ENCODE results near the gene MAML2.

MAML2 gene

DNA sequence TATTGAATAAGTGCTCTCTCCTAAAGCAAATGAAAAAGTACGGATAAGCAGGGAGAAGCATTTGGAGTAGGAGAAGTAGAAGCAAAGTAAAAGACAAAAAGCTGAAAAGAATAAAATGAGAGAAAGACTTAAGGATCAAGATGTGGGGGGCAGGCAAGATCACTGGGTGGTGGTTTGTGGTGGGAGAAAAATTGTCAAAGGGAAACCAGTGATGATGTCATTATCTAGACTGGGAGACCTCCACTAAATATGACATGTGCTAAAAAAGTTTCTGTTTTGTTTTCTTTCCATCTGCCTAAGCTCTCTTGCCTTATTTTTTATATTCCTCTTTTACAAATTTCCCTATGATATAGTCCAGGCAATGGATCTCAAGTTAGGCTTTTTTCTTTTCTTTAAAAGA lies 14.8 kb upstream of the MAML2 start:
- H3K4me1 ChIP-seq (ENCODE audit: insufficient read depth, low read length), result no peaks in the 10 kb centered on the region
- no peaks in the 10 kb centered on the region; the same call in none of the 2 replicates for H3K36me3 ChIP-seq (ENCODE audit: insufficient read depth, low read length)
- H3K9ac ChIP-seq (ENCODE audit: low read depth, low read length), result no peak overlapping the region
- H3K9me3 ChIP-seq (ENCODE audit: control insufficient read depth, insufficient read depth, low read length), result no peaks in the 10 kb centered on the region

DNA sequence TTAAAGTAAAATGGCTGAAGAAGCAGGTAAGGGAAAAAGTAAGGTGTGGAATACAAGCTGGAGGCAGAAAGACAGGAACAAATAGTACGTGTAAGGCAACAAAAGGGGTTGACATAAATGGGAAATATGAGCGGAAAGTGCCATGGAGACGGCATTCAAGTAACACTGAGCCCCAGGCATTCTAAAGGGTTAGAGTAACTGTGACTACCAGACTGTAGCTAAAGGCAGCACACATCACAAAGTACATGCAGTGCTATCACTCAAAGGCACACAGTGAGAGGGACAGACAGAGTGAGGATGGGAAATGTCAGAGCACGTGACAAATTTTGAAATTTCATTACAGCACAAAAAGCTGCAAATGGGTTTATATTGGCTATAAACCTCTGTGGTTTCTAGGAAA lies 13.9 kb upstream of the MAML2 start:
- H3K9ac ChIP-seq (ENCODE audit: low read depth, low read length), result no peak overlapping the region
- no peaks in the 10 kb centered on the region; the same call in none of the 2 replicates for H3K36me3 ChIP-seq (ENCODE audit: insufficient read depth, low read length)
- no peaks in the 10 kb centered on the region for H3K4me1 ChIP-seq (ENCODE audit: insufficient read depth, low read length)
- no peaks in the 10 kb centered on the region for H3K9me3 ChIP-seq (ENCODE audit: control insufficient read depth, insufficient read depth, low read length)

DNA sequence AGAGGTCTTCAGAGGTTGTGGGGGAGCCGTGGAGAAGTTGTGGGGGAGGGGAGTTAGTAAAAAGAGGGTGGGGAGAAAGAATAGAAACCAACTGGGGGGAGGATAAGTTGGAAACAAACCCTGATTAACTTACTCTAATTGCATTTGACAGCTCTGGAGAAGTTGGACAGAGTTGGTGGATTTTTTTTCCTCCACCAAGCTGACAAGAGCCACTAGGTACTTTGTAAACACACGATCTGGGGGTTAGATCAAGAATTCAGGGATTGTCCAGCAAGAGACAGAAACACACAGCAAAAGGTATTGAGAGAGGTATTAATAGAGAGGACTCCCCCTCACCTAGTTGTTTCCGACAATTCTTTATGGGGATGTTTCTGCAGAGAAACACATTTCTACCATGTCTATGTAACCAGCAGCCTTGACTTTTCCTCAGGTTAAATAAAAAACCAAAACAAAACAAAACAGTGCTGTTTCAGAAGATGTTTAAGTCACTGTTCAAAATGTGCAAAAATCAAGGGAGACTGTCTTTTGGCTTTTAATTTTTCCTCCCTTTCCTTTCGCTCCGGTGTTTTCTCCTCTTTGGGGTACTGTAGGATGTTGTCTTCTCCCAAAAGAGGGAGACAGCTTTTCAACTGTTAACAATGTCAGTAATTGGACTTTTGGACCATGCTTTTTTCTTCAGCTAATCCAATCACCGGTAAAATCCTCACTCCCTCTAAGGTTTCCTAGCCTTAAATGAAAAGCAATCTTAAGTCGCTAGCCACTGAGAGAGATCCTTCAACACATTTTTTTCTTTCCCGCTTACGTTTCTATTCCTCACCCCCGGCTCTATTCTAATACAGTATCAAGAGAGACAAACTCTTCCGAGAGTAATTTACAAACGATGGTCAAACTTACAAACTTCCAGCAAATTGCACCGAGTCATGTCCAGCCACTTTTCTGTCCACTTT lies 708 bp downstream of the MAML2 start:
- Histone ChIP-seq H3K9me3 (ENCODE audit: control insufficient read depth, insufficient read depth, low read length) (no peaks in the 10 kb centered on the region), H3K4me1 (ENCODE audit: insufficient read depth, low read length) (peaks cover 22% of the 10 kb centered on the region), H3K9ac (ENCODE audit: low read depth, low read length) (peak overlapping the region; percentile 98), H3K36me3 (ENCODE audit: insufficient read depth, low read length) (no peaks in the 10 kb centered on the region)

DNA sequence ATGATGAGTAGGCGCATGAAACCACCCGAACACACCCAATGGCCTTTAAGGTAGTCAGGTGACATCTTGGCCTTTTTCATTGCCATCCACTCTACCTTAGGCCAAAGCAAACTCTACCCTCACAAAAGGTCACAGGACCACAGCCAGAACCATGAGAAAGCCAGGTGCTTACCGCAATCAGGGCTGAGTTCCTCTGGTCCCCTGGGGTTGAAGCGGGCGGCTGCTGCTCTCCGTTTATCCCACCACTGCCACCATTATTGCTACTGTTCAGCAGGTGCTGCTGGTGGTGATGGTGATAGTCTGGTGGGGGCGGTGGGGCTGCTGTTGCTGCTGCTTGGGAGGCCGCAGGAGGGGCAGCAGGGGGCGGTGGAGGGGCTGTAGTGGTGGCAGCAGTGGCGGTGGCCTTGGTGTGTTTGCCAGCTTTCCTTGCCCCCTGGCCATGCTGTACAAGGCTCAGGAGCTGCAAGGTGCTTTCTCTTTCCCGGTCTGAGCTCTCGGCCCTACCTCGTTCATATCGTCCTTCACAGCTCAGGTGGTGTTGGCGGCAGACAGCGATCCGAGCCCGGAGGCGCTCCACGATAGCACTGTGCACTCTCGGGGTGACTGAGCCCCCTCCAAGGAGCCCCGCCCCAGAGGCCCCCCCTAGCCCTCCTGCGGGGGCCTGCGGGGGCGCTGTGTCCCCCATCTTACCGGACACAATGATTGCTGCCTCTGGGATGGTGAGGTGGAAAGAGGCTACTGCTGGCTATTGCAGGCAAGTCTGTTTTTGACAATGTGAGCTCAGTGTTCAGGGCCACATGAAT lies 1.6 kb downstream of the MAML2 start:
- no peaks in the 10 kb centered on the region for H3K36me3 ChIP-seq (ENCODE audit: insufficient read depth, low read length)
- peaks cover 28% of the 10 kb centered on the region for H3K4me1 ChIP-seq (ENCODE audit: insufficient read depth, low read length)
- peak overlapping the region; percentile 98; the same call in 1 of the 2 replicates for H3K9ac ChIP-seq (ENCODE audit: low read depth, low read length)
- no peaks in the 10 kb centered on the region for H3K9me3 ChIP-seq (ENCODE audit: control insufficient read depth, insufficient read depth, low read length)

DNA sequence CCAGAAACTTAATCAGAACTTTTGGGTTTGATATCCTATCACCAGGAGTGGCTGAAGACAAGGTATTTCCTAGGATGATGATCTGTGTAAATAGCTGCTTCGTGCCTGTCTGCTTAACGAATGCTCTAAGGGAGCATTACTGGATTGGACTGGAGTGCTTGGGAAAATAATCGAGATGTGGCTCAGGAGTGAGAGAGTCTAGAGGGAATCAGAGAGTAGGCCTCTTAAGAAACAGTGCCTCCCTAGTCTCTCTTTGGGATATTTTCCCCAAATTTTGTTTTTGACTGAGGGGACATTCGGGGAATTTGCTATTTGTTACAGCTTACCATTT lies 2.5 kb downstream of the MAML2 start:
- Histone ChIP-seq H3K36me3 (ENCODE audit: insufficient read depth, low read length) (no peaks in the 10 kb centered on the region), H3K9me3 (ENCODE audit: control insufficient read depth, insufficient read depth, low read length) (no peaks in the 10 kb centered on the region), H3K9ac (ENCODE audit: low read depth, low read length) (no peak overlapping the region), H3K4me1 (ENCODE audit: insufficient read depth, low read length) (peaks cover 31% of the 10 kb centered on the region)

DNA sequence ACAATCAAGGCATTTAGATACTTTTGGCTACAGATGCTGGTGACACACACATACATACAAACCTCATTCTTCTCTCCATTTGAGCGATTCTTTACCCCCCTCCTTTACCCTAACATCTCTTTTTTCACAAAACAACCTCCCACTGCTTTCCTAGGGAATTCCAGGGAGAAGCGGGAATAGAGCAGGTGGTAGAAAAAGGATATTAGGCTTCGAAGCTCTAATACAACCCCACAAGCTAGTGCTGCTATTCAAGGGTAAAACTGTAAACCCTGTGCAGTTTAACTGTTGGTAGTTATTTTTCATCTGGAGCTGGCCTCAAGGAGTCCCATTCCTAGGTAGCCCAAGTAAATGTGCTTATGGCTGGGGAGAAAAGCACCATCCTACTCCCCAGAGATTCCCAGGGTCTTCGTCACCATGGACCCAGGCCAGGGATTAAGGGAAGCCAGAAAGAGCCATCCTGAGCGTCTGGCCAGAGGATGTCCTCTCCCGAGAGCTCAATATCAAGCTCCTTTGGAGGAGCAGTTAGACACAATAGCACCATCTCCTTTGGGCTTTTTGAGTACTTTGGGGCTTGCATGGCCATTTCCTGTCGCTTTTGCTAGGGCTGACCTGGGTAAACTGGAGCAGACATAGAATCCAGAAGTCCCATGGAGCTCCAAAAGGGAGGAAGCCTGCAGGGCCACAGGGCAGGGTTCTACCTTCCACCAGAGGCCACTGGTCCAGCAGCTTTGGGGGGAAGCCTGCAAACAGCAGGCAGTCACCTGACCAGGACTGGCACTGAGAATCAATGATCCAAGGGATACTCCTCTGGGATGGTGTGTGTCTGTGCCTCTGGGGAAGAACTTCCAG lies 3.1 kb downstream of the MAML2 start:
- Histone ChIP-seq H3K9ac (ENCODE audit: low read depth, low read length) (no peak overlapping the region), H3K36me3 (ENCODE audit: insufficient read depth, low read length) (no peaks in the 10 kb centered on the region), H3K4me1 (ENCODE audit: insufficient read depth, low read length) (peaks cover 36% of the 10 kb centered on the region), H3K9me3 (ENCODE audit: control insufficient read depth, insufficient read depth, low read length) (no peaks in the 10 kb centered on the region)

DNA sequence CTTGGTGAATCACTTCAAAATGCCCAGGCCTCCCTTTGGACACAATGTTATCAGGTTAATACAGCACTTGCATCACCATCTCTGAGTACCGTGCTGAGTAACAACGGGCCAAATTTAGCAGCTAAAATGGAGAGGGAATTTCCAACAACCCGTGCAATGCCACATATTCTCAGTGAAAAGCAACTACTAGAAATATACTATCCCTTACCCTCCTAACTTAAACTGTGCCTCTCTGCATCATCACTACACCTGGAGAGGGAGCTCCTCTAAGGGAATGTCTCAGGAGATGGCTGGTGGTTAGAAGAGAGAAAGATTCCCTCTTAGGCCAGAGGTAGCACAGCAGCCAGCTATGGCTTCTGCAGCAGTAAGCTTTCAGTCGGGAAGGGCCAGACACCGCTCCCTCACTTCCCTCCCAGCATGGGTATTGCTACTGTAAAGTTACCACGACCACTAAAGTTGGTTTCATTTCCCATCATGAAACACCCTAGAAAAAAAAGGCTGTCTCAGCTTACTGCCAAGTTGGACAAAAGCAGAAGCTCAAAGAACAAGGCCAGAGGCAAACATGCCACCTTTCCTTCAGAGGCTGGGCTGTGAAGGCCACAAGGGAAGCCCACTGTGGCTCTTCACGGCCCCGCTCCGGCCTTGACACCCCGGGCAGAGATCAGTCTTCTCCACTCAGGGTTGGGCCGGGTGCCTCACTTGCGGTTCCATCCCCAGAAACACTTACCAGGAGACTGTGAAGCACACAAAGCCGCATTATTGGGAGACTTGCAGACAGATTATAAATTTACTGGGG lies 3.9 kb downstream of the MAML2 start:
- H3K9me3 ChIP-seq (ENCODE audit: control insufficient read depth, insufficient read depth, low read length), result no peaks in the 10 kb centered on the region
- peaks cover 39% of the 10 kb centered on the region for H3K4me1 ChIP-seq (ENCODE audit: insufficient read depth, low read length)
- H3K9ac ChIP-seq (ENCODE audit: low read depth, low read length), result no peak overlapping the region
- H3K36me3 ChIP-seq (ENCODE audit: insufficient read depth, low read length), result no peaks in the 10 kb centered on the region

DNA sequence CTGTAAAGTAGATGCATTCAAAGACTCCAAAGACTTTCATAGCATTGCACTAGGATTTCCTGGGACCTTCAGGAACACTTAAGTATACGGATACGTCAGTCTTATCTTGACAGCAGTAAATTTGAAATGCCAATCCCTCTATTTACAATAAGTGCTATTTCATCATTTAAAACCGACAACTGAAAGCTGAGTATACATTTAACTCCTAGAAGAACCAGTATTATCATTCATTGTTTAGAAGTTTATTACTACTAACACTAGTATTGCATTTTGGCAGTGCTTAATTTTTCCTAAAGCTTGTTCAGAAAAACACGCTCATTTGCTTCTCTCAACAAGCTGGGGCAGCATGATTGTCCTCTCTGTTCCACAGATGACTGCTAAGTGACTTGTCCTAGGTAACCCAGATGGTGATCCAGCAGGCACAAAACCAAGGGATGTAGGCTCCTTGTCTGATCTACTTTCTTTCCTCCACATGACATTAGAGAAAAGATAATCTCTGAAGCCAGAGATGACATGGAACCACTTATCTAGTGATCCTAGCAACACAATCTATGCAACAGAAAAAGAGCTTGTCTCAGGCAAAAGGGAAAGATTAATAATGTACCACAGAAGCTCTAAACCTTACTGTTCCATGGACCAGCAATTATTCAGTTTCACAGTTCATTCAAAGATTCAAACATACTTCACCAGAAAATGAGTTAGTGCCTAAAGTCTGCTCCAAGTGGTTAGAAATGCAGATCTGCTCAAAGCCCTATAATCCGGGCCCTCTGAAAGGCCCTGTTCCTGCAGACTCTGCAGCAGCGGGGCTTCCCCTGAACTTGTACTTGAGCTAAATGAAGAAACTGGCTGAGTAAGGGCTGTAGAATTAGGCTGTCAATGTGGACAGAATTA lies 5.2 kb downstream of the MAML2 start:
- no peak overlapping the region for H3K9ac ChIP-seq (ENCODE audit: low read depth, low read length)
- H3K36me3 ChIP-seq (ENCODE audit: insufficient read depth, low read length), result no peaks in the 10 kb centered on the region
- H3K4me1 ChIP-seq (ENCODE audit: insufficient read depth, low read length), result peaks cover 45% of the 10 kb centered on the region
- no peaks in the 10 kb centered on the region for H3K9me3 ChIP-seq (ENCODE audit: control insufficient read depth, insufficient read depth, low read length)

DNA sequence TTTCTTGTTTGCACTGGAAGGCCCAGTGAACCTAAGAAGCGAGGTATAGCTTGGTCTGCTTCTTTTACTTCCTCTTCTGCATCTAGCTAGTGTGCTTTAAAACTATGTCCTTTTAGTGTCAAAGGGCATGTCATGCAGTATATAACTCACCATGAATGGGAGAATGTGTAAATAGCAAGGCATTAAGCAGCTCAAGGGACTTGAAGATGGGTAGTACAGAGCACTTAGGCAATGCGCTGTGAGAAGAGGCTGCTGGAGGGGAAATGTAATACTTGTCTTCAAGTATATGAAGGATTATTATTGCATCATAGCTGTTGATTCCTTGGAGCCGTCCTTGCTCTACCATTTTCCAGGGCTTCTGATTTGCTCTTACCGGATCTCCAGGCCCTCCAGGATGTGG lies 7.6 kb downstream of the MAML2 start:
- H3K9me3 ChIP-seq (ENCODE audit: control insufficient read depth, insufficient read depth, low read length), result no peaks in the 10 kb centered on the region
- no peak overlapping the region for H3K9ac ChIP-seq (ENCODE audit: low read depth, low read length)
- H3K4me1 ChIP-seq (ENCODE audit: insufficient read depth, low read length), result peaks cover 53% of the 10 kb centered on the region
- no peaks in the 10 kb centered on the region for H3K36me3 ChIP-seq (ENCODE audit: insufficient read depth, low read length)

DNA sequence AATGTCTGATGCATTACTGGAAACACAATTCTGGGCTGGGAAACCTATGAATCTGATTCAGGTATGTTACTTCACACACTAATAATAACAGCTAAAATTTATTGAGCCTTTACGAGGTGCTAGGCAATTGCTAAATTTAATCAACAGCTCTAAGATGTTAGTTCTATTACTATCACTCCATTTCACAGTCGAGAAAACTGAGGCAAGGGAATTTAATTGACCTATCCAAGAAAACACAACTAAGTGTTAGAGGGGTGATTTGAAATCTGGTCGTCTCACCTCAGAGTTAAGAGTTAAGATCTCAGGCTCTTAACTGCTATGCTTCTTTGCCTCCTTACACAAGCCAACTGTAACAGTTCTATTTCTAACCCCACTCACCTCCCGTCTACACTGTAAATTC lies 8.8 kb downstream of the MAML2 start:
- H3K9ac ChIP-seq (ENCODE audit: low read depth, low read length), result no peak overlapping the region
- no peaks in the 10 kb centered on the region for H3K9me3 ChIP-seq (ENCODE audit: control insufficient read depth, insufficient read depth, low read length)
- H3K36me3 ChIP-seq (ENCODE audit: insufficient read depth, low read length), result no peaks in the 10 kb centered on the region
- peaks cover 55% of the 10 kb centered on the region for H3K4me1 ChIP-seq (ENCODE audit: insufficient read depth, low read length)

DNA sequence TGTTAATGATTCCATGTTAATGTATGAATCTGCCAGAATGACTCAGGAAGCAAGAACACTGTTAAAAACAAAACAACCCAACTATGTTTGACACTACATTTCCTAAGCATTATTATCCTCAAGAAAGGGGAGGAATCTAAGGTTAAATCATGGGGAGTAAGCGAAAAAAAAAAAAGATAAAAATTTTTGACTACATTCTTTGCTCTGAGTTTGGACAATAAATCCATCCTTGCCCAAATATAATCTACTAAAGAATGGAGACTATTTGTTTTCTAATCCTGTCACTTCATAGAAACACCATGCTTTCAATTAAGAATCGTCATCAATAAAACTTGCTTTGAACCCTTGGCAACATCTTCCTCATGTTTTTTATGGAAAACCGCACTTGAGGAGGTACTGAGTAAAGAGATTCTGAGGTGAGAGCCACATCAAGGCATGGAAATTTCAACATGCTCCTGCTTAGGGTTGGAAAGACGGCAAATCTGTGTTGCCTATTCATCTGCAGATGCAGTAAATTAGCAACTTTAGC lies 9.7 kb downstream of the MAML2 start:
- Histone ChIP-seq H3K4me1 (ENCODE audit: insufficient read depth, low read length) (peaks cover 59% of the 10 kb centered on the region), H3K9ac (ENCODE audit: low read depth, low read length) (no peak overlapping the region), H3K36me3 (ENCODE audit: insufficient read depth, low read length) (no peaks in the 10 kb centered on the region)

DNA sequence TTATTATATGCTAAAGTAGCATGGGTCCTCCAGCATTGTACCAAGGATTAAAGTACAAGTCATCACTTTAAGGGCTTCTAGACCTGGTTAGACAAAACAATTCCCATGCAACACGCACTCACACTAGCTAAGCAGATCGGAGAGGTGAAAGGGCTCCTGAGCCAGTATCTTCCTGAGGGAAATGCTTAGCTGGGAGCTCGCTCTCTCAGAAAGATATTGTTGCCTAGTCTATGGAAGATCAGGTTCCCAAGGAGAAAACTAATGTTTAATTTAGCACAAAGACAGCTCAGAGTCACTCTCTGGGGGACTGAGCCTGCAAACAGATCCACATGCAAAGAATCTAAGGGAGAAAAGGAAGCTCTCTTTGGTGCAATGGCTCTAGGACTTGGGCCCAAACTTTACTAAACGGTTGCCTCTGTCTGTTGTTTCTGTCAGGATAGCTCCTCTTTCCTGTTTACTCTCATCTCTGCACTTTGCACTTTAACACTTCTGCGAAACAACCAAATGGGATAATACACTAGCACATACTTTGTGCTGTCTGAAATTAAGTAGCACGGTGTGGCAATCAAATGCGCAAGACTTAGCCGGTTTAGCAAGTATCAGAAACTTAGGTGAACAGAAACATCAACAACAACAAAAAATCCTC lies 10.7 kb downstream of the MAML2 start:
- Histone ChIP-seq H3K9ac (ENCODE audit: low read depth, low read length) (no peak overlapping the region), H3K4me1 (ENCODE audit: insufficient read depth, low read length) (peaks cover 50% of the 10 kb centered on the region), H3K36me3 (ENCODE audit: insufficient read depth, low read length) (no peaks in the 10 kb centered on the region), H3K9me3 (ENCODE audit: control insufficient read depth, insufficient read depth, low read length) (no peaks in the 10 kb centered on the region)

More for the DNA sequence above, 9.7 kb downstream of the MAML2 start:
- H3K9me3 ChIP-seq (ENCODE audit: control insufficient read depth, insufficient read depth, low read length), result no peaks in the 10 kb centered on the region
